Stimulated activated naive CD4-positive, alpha-beta T cell (primary cell): ENCODE measurements around the gene DEPP1.

ENCODE experiments used
- DNase-seq, 6 experiments: peaks; one replicate each; lab custom pipeline; 2025; lab: John Stamatoyannopoulos, UW

The DEPP1 gene

DNA sequence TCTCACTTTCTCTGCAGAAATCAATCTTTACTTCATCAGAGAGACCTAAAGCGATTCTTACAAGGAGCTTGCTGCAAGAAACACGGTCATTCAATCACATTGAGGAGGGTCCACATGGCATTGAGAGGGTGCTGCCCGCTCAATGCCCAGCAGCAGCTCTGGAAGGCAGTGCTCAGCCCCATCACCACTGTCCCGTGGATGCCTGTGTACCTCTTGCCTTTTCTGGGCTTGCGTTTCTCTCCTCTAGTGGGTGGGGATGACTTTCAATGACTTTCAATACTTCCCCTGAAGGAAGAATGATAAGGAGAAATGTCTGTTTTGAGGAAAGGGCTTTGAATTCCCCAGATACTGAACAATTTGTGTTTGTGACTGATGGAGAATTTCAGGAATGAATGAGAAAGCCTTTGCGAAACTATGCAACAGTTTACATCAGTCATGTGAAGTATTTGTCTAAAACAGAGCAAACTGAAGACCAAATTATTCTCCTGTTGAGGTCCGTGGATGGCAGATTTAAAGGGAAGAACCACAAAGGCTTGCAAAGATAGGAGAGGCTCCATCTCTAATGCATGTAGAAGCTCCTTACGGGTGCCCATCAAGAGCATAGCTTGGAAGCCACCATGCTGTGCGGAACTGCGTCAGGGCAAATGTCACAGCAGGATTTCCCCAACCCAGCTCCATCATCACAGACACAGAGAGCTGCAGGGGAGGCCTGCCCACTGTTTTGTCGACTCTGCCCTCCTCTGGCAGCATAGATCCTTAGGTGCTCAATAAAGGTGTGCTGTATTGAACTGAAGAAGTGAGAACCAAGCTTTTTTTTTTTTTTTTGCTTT is 15.5 kb upstream of the DEPP1 start:
- no peak for DNase-seq

DNA sequence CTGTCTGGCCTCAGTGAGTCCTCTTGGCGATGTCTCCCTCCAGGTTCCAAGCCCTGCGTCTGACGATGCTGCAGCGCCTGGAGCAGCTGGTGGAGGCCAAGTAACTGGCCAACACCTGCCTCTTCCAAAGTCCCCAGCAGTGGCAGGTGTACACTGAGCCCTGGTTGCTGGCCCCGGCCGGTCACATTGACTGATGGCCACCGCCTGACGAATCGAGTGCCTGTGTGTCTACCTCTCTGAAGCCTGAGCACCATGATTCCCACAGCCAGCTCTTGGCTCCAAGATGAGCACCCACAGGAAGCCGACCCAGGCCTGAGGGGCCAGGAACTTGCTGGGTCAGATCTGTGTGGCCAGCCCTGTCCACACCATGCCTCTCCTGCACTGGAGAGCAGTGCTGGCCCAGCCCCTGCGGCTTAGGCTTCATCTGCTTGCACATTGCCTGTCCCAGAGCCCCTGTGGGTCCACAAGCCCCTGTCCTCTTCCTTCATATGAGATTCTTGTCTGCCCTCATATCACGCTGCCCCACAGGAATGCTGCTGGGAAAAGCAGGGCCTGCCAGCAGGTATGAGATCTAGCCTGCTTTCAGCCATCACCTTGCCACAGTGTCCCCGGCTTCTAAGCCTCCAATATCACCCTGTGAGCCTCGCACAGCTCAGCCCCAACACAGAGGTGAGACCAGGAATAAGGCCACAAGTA is 14.8 kb upstream of the DEPP1 start:
- no peak for DNase-seq

DNA sequence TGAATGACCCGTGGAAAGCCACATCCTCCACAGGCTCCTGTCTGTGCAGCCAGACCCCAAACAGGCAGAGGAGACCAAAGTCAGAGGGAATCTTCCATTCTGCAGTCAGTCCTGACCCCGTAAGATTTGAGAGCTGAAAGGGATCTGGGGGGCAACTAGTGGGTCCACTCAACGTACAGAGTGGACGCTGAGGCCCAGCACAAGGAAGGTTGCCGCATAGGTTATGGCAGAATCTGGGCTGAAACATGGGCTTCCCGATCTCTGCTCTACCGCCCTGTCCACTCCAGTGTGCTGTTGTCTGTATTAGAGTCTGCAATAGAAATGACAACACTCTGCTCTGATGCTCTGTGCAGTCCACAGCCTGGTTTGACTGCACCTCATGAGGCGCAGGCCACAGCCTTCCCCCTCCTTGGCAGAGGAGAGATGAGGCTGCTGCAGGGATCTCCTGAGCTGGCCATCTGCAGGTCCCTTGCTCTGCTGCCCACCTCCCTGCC is 14.2 kb upstream of the DEPP1 start:
- no peak for DNase-seq

DNA sequence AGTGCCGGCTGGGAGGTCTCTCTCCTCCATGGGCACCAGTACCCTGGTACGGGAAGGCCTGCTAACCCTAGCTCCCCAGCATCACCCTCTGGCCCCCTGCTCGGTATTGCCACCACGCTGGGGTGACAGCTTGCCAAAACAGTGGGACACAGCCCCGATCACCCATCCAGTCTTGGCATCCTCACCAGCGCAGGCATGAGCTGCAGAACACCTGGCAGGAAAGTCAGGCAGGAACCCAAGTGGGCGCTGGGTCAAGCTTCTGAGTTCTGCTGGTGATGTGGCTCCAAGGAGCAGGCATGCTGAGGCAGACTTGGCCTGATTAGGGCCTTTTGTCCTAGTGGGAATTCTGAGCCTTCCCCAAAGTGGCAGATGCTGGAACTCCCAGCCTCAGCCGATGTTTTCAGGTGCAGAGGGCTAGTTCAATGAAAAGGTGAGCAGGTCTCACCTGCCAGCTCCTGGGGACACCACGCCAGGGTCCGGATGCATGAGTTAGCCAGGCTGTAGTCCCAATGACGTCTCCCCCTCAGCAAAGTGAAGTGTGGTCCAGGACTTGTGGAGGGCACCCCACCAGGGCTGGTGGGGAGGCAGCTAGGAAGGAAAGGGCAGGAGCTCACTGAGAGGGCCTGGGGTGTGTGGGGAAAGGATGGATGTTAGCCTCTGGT is 13.6 kb upstream of the DEPP1 start:
- DNase-seq: no peak

DNA sequence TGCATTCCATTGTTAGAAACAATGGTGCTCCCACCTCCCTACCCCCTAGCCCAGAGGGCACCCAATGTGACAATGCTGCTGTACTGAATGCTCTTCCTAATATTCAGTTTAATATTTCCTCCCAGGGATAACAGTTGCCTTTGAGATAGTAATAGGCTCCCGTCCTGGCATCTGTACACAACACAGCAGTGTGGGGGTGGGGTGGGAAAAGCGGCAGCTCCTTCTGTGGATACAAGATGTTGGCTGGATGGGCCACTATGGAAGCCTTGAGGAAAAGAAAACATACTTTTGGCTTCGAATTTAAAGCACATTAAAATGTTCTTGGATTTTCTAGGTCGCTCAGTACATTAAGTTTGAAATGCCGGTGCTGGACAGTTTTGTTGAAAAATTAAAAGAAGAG is 13.0 kb upstream of the DEPP1 start:
- no peak for DNase-seq

DNA sequence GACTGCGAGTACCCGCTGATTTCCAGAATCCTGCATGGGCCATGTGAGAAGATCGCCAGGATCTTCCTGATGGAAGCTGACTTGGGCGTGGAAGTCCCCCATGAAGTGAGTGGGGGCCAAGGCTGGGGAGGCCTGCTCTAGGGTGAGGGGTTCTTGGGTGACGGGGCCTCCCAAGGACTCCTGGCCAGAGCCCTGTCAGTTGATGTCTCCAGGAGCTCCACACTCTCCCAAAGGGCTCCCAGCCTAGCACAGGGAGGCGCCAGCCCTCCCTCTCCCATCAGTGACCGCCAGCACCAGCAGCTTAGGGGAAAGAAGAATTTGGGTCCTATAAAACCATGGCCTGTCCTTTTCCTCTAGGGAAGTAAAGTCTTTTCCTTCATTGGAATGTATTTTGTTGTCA is 12.4 kb upstream of the DEPP1 start:
- no peak for DNase-seq

DNA sequence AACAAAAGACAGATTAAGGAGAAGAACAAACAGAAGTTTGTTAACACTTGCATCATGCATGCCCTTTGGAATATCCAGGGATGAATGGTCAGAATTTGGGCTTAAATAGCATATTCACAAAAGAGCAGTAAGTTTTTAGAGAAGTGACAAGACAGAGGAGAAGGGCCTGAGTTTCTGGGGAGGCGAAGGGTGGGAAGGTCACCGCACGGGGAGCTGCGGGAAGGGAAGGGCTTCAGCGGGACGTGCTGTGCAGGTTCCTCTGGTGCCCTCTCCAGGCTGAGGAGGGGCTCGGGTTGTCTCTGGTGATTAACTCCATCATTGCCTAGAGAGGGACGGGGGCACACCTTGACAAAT is 11.7 kb upstream of the DEPP1 start:
- DNase-seq: no peak

DNA sequence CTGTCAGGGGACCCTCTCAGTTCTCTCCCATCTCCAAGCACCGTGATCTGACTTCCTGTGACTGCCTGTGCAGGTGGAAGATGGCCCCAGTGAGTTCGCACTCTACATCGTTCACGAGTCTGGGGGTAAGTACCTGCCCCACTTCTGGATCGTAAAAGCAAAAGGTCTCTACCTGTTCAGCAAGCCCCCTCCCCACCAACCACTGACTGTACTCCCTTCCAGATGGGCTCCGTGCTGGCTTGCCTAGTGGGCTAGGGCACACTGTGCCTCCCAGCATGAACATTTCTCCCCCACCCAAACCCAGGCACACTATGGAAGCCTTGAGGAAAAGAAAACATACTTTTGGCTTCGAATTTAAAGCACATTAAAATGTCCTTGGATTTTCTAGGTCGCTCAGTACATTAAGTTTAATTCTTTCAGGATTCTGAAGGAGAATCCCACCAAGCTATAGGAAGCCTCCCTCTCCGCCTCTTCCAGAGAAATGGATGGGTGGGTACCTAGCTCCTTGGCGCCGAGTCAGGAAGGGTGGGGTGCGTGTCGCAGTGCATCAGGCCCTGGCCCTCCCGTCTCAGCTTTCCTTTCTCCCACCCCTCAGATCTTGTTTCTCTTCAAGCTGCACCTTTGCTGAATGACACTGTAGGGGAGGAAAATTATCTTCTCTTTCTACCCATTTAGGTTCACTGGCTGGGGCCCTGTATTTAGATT is 11.1 kb upstream of the DEPP1 start:
- no peak for DNase-seq

DNA sequence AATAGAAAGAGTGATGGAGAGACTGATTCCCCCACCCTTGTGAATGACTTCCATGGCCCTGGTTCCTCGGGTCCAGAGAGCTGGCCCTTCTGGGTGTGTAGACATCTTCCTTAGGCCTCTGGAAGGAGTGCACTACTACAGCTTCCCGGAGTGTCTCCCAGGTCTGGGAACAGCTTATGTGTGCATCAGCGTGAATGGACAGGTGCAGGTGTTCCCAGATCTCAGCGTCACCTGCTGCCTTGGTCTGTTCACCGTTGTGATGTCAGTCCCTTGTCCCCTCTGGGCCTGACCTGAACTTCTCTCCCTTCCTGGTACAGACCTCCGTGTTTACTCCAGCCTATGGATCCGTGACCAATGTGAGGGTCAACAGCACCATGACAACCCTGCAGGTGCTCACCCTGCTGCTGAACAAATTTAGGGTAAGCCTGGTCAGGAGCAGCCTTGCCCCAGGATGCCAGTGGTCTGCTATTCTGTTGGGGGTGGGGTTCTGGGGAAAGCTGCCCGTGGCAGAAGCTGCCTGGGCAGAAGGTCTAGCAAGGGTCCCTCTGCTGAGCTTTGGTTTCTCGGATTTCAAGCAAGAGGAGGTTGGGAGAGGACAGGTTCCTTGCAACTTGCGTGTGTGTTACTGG is 10.5 kb upstream of the DEPP1 start:
- DNase-seq: no peak

DNA sequence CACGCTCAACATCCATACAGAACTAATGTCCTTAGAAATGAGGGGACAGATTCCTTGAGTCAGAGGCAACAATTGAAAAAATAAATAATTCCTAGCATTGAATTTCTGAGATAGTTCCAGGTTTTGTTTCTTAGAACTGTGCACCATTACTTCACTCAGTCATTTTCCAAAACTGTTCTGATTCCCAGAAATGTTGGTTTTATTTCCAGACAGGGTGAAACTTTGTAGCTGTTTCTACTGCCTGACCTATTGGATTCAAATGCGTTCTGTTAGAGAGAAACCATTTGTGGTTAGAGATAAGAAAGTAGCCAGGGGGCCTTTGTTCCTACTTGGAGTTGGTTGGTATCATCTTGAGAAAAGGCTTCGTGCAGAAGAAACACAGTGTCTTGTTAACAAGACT is 8.1 kb upstream of the DEPP1 start:
- no peak for DNase-seq

DNA sequence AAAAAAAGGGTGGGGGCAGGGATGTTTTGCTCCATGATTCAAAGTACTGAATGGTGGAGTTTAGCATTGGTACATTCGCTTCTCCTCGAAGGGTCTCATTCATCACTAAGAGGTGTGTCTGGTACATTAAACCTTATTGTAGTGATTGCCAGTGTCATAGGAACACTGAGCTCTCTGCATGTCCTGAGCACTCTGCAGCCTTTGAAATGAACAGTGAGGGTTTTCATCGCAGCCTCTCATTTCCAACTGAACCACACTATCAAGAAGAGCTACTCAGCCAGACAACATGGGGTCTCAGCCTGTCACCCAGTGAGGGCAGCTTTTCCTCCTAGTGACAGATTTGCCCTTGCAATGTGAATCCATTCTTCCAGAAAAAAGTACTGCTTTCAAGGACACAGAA is 7.6 kb upstream of the DEPP1 start:
- no peak for DNase-seq

DNA sequence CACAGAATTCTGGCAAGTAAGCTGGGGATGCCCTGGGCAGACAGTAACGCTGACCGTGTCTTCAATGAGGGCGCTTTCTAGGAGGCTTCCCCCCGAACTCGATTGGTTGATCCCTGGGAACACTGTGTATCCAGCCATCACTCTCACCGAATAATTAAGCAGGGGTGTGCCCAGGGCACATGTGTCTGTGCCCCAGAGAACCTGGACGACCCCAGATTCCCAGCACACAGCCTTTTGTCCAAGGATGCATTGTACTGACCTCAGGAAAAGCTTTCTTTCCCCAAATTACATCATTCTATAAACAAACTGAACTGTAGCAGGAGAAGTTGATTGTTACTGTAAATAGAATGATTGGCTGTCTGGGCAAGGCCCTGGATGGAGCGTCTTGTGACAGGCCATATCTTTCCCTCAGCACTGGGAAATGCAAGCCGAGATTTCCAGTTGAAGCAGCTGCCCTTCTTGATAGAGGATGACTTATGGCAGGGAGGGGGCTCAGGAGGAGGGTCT is 6.6 kb upstream of the DEPP1 start:
- DNase-seq: no peak

DNA sequence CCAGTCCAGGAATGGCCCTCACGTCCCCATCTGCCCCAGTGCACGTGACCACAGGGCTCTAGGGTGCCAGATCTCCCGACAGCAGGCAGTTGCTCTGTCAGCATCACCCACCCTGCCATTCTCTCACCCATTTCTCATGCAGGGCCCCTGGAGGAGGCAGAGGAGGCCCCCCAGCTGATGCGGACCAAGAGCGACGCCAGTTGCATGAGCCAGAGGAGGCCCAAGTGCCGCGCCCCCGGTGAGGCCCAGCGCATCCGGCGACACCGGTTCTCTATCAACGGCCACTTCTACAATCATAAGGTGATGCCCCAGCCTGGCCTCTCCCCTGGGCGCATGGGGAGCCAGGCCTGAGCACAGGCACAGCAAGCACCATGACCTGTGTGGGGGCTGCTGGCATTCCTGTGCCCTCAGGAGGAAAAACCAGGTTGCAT is 6.1 kb upstream of the DEPP1 start:
- DNase-seq: no peak

DNA sequence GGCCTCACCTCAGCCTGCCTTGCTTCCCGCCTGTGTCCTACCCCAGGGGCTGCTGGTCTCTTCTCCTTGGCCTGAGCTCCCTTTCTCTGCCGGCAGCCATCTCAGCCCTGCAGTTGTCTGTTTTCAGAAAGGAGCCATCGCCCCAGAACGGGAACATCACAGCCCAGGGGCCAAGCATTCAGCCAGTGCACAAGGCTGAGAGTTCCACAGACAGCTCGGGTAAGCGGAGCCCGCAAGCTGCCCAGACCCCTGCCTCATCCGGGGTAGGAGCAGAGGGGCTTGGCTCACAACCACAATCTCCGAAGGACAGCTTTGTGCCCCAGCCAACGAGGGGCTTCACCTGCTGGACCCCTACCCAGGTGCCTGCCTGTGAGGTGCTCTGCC is 5.3 kb upstream of the DEPP1 start:
- no peak for DNase-seq

DNA sequence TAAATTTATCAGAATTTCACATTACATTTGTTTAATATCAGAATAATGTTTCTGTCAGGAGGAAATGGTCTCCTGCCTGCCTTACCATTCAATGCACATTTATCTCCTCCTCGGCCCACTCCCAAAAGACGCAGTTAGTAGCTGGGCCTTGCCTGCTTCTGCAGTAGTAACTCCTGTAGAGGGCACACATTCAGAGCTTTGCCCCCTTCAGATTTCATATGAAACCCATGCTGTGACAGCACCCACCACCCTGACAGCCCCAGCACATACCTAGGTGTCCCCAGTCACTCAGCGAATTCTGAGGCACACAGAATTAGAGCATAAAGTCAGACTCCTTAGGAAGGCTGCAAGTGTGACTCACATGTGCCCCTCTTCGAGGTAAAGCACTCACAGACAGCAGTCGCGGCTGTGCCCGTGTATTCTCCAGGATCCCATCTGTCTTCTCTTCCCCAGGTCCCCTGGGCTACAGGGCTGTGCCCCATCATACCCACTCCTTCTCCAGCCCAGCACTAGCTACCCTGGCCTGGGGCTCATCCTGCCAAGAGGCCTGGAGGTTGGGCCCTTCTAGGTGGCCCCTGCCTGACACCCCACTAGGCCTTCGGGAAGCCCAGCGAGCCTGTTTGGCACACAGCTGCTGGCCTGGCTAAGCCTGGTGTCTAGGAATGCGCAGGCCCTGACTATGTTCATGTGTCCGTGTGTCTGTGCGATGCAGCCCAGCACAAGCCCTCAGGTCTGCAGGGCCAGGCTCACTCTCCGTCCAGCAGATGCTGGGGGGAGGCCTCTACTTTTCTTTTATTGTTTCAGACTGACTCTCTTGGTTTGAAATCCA is 4.7 kb upstream of the DEPP1 start:
- DNase-seq: no peak

DNA sequence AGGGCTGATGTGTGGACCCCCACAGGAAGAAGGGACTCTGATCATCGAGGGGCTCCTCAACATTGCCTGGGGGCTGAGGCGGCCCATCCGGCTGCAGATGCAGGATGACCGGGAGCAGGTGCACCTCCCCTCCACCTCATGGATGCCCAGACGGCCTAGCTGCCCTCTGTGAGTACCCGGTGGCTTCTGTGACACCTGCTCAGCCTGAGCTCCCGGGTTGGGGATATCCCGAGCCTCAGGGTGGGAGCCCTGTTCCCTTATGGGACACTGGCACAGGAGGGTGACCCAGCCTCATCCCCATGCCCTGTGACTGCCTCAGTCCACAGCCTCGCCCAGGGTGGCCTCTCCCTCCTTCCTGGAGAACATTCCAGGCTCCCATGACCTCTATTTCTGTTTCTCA is 3.9 kb upstream of the DEPP1 start:
- no peak for DNase-seq

DNA sequence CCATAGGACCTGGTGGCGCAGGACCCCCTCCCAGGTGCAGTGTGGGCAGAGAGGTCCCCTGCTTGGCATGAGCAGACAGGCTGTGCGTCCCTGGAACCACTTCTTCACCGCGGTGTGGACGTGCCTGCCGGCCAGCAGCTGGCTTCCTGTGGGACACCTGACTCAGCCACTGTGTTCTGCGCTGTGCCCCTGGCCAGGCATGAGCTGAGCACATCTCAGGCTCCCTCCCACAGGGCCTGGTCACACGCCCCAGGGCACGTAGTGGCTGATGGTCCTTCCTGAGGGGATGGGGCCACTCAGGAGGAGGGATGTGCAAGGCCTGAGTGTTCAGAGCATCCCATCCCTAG is 3.5 kb upstream of the DEPP1 start:
- no peak for DNase-seq

DNA sequence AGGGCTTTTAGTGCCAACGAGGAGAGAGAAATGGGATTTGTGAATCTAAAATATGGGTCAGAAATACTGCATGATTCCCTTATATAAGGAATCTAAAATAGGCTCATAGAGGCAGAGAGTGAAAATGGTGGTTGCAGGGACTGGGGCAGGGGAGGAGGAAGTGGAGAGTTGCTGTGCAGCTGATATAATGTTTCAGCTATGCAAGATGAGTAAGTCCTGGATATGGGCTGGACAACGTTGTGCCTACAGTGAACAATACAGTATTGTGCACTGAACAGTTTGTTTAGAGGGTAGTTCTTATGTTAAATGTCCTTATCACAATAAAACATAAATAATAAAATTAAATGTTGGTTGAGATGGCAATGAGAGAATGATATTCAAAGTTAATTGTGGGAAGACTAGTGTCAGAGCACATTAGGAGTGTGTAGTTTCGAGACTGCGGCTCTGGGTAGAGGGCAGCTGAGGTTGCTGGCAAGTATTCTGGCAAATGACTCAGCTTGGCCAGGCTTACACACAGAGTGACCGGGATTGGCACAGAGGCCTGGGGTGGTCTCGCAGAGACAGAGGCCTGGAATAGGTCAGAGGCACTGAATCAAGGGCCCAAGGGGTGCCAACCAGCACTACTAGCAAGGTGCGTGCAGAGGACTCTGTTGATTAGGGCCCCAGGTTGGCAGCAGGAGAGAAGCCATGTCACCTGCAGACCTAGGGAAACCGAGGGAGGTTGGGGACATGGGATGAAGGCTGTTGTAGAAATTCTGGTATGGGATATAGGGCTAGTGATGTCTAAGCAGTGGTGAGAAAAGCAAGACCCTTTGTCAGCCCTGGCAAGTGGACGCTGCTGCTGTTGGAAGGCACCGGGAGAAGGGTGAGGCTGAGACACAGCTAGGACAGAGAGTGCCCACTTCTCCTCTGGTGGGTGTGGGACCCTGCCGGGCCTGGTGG is 2.8 kb upstream of the DEPP1 start:
- DNase-seq: no peak

DNA sequence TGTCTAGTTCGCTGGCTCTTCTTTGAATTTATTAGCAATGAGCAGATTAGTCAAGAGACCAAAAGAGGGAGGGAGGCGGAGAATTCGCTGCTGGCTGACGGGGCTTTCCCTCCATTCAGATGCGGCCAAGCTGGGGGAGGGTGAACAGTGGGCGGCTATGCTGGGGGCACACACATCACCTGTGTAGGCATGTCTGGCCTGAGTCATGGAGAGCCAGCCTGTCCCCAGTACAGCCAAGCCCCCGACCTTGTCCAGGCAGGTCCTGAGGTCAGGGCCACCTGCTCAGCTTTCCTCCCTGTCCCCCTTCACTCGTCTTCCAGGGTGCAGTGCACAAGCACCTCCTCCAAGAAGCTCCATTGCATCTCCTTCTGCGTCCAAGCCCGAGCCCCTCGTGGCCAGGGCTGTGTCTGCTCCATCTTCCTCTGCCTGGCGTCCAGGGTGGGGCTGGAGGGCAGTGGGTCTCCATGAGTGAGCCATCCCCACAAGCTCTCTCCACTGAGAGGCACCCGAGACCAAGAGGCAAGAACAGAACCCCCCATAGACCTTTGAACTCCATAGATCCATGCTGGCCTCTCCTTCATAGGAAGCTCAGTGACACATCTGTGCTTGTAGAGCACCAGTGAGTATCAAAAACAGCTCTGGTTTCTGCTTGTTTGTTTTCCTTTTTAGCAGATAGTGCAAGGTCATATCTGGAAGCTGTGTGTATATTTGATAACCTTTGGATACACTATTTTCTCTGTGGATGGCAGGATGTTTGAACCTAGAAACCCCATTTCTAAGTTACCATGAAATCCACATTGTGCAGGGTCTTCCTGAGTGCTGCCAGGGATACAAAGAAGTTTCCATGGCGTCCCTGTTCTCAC is 1.9 kb upstream of the DEPP1 start:
- no peak for DNase-seq
